Breast epithelium (tissue), 4 donors: Measurements from ENCODE around the gene DRD2. TPM values are rescaled to one million over a fixed set of nuclear protein-coding genes. Genes with fewer than 3 reads are reported as not detected.
"Not testable (repeated sequence)": the region's sequence is repeated elsewhere in the genome, so short reads cannot be mapped to it uniquely, and the experiment has no call there.

ENCODE experiments used
- DNase-seq, 2 donors: peaks; one replicate each; pipeline ENCODE4 v3.0.0-alpha.2; 2019; ENCODE audit warnings: low spot score in 2 of 2
- H3K27ac ChIP-seq, 2 donors: fragments of 200-600 bp; sonication (generic) in 1 of 2; one replicate each; pipeline ENCODE4 v1.5.1; 2016 to 2019; ENCODE audit warnings: mild to moderate bottlenecking in 1 of 2
- H3K27me3 ChIP-seq, 2 donors: fragments of 200-600 bp; sonication (generic) in 1 of 2; one replicate each; pipeline versions ENCODE4 v1.5.1 to v1.6.0; 2017 to 2019; ENCODE audit warnings: control low read depth in 1 of 2, mild to moderate bottlenecking in 1 of 2
- H3K36me3 ChIP-seq: fragments of 200-600 bp; one replicate; pipeline ENCODE4 v1.5.1; 2019
- H3K4me1 ChIP-seq, 2 donors: fragments of 200-600 bp; sonication (generic); one replicate each; pipeline ENCODE4 v1.5.1; 2016 to 2019; ENCODE audit warnings: control low read depth in 1 of 2
- H3K4me3 ChIP-seq, 3 donors: fragments of 200-600 bp; sonication (generic); 1 replicate in 2 of 3; 2 replicates in 1 of 3; pipeline ENCODE4 v1.5.1; 2016 to 2019; ENCODE audit warnings: mild to moderate bottlenecking in 3 of 3, moderate library complexity in 2 of 3
- H3K9me3 ChIP-seq, 2 donors: fragments of 200-600 bp; sonication (generic) in 1 of 2; one replicate each; pipeline ENCODE4 v1.5.1; 2016 to 2019; ENCODE audit warnings: control low read depth in 1 of 2
- POLR2A ChIP-seq: fragments of 450-650 bp; IDR thresholded peaks from one replicate; pipeline ENCODE4 v1.6.1; 2016; ENCODE audit warnings: antibody characterized with exemption, mild to moderate bottlenecking, moderate library complexity
- POLR2AphosphoS5 ChIP-seq, 3 donors: sonication (generic); formaldehyde crosslinking; IDR thresholded peaks; one replicate each; pipeline ENCODE4 v1.6.1; 2017; ENCODE audit warnings: antibody characterized with exemption in 3 of 3
- intact Hi-C: fragments of 100-400 bp; cut with DNase I; formaldehyde crosslinking; loops from one replicate; pipeline ENCODE4 v1.15.1; 2023; ENCODE audit warnings: low total_unique reads
- total RNA-seq, 3 donors: library from RNA; depleted of rRNA; stranded (reverse); fragments of >200 nt; gene quantifications; one replicate each; pipeline ENCODE4 v1.1.0, GENCODE V29; 2016
- TF ChIP-seq, protein P1 (sequence below), 3 donors: fragments of 450-650 bp; IDR thresholded peaks; one replicate each; pipeline ENCODE4 v1.5.1; 2016 to 2017; ENCODE audit warnings: antibody characterized with exemption in 3 of 3, mild to moderate bottlenecking in 3 of 3, moderate library complexity in 3 of 3

The DRD2 gene
- 1 to 10 TPM in 1 of 3 donors, under 1 TPM in 2; 0.16 to 8.5 (median 0.33) TPM for total RNA-seq

DNA sequence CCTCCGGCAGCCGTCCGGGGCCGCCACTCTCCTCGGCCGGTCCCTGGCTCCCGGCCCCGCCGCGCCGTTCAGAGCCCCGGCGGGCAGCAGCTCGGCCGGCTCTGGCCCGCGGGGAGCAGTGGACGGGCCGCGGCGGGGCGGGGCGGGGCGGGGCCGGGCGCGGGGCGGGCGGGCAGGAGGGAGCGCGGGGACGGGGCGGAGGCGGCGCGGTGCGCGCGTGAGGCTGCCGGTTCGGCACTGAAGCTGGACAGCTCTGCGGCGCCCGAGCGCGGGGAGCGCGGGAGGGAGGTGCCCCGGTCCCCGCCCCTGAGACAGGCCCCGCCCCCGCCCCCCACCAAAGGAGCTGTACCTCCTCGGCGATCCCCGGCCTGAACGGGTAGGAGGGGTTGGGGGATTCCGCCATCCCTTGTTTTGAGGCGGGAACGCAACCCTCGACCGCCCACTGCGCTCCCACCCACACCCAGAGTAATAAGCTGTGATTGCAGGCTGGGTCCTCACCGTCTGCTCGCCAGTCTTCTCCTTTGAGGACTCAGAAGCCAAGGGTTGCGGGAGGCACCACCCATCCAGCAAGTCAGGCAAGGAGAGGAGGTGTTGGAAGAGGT, at the start of gene DRD2:
Gene DRD2 (minus strand): TSS at position 239 of the 602 bp plus-strand sequence. CDS start 50,747 bp downstream, outside the sequence.
- no peak within 1 kb of the TSS for H3K27ac ChIP-seq
- peaks cover 0 to 63% of the 10 kb centered on the region in 2 donors for H3K27me3 ChIP-seq
- intact Hi-C loops = loop anchor here (1.0 kb wide), 1 partner anchor 42 kb away; no protein-coding TSS in a partner anchor
- no peaks in the 10 kb centered on the region for H3K9me3 ChIP-seq
- no peak for TF ChIP-seq POLR2A
- TF ChIP-seq, protein P1, sequence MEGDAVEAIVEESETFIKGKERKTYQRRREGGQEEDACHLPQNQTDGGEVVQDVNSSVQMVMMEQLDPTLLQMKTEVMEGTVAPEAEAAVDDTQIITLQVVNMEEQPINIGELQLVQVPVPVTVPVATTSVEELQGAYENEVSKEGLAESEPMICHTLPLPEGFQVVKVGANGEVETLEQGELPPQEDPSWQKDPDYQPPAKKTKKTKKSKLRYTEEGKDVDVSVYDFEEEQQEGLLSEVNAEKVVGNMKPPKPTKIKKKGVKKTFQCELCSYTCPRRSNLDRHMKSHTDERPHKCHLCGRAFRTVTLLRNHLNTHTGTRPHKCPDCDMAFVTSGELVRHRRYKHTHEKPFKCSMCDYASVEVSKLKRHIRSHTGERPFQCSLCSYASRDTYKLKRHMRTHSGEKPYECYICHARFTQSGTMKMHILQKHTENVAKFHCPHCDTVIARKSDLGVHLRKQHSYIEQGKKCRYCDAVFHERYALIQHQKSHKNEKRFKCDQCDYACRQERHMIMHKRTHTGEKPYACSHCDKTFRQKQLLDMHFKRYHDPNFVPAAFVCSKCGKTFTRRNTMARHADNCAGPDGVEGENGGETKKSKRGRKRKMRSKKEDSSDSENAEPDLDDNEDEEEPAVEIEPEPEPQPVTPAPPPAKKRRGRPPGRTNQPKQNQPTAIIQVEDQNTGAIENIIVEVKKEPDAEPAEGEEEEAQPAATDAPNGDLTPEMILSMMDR (IDR thresholded peaks at IDR 0.05) = no peak
- TF ChIP-seq POLR2AphosphoS5 (IDR thresholded peaks at IDR 0.05) = no peak
- no peak for DNase-seq
- no peaks in the 10 kb centered on the region for H3K4me1 ChIP-seq
- H3K36me3 ChIP-seq = no peaks in the 10 kb centered on the region
- peak within 1 kb of the TSS in 2 of 3 donors; percentile 44 to 55 for H3K4me3 ChIP-seq

DNA sequence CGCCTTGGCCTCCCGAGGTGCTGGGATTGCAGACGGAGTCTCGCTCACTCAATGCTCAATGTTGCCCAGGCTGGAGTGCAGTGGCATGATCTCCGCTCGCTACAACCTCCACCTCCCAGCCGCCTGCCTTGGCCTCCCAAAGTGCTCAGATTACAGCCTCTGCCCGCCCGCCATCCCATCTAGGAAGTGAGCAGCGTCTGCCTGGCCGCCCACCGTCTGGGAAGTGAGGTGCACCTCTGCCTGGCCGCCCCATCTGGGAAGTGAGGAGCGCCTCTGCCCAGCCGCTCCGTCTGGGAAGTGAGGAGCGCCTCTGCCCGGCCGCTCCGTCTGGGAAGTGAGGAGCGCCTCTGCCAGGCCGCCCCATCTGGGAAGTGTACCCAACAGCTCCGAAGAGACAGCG, 48.7 kb upstream of the DRD2 start:
- H3K27me3 ChIP-seq, H3K27ac ChIP-seq, H3K4me1 ChIP-seq, H3K9me3 ChIP-seq, intact Hi-C loops, H3K36me3 ChIP-seq, DNase-seq, H3K4me3 ChIP-seq: not testable (repeated sequence)

DNA sequence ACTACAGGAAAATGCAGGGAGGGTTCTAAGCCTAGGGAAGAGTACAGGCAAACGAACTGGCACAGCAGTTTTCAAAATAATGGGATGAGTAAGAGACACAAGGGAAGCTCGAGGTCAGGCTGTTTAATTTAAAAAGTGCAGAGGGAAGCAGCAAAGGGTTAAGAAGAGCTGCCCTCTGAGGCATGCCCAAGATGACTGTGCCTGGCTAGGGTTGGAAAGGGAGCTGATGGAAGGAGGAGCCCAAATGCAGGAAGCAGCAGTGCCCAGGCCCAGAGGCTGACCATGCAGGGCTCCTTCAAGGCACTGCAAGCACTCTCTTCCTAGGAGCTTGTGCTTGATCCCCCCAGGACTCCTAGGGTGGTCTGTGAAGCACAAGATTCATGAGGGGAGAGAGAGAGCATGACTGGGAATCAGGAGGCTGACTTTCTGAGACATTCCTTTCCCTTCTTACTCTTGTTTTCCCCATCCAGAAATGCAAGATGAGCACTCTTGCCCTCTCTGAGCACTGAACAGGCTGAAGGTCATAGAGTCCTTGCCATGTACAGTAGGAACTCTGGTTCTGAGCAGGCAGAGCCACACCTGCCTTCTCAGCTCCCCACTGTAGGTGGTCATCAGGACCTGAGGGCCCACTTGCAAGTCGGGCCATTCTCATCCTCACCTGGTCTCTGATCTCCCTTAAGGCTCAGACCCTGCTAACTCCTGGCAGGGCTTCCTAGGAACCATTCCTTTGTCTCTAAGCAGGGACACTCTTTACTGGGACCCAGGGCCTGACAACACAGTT, 46.7 kb upstream of the DRD2 start:
- Histone ChIP-seq H3K9me3 (no peaks in the 10 kb centered on the region), H3K4me3 (no peak overlapping the region)
- DNase-seq = no peak

DNA sequence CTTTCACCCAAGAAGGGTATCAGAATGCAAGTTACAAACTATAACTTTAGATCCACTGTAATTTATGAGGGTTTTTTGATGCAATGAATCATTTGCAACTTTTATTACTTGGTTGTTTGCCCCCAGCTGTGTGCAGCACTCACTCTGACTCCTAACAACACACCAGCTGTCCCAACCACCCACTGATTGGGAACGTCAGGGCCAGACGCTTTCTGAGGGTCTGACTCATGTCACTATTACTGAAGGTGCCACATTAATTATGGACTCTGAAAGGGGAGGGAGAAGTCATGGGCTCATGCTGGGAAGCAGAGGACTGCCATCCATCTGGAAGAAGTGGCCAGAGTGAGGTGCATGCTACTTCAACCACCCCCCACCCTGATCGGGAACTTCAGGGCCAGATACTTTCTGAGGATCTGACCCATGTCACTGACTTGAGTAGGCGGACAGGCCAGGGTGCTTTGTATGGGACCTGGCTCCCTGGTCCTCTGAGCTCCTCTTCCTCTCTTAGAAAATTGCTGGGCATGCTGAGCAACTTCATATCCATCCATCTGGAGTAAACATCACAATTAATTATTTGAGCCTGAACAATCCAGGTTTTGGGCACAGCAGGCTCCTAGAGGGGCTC, 44.9 kb upstream of the DRD2 start:
- no peak overlapping the region for H3K4me3 ChIP-seq
- H3K27me3 ChIP-seq = no peaks in the 10 kb centered on the region
- no peaks in the 10 kb centered on the region for H3K4me1 ChIP-seq
- H3K9me3 ChIP-seq = no peaks in the 10 kb centered on the region
- H3K27ac ChIP-seq = no peak overlapping the region
- TF ChIP-seq, protein P1 (IDR thresholded peaks at IDR 0.05) = no peak
- no peak for TF ChIP-seq POLR2A
- no peak for TF ChIP-seq POLR2AphosphoS5 (IDR thresholded peaks at IDR 0.05)
- intact Hi-C loops = no loop called here
- DNase-seq = no peak
- no peaks in the 10 kb centered on the region for H3K36me3 ChIP-seq

More for the DNA sequence above, 46.7 kb upstream of the DRD2 start:
- intact Hi-C loops = no loop called here
- Histone ChIP-seq H3K27me3 (no peaks in the 10 kb centered on the region), H3K36me3 (no peaks in the 10 kb centered on the region), H3K27ac (no peak overlapping the region), H3K4me1 (no peaks in the 10 kb centered on the region)
- no peak for TF ChIP-seq POLR2A
- TF ChIP-seq, protein P1 (IDR thresholded peaks at IDR 0.05) = no peak
- no peak for TF ChIP-seq POLR2AphosphoS5 (IDR thresholded peaks at IDR 0.05)

DNA sequence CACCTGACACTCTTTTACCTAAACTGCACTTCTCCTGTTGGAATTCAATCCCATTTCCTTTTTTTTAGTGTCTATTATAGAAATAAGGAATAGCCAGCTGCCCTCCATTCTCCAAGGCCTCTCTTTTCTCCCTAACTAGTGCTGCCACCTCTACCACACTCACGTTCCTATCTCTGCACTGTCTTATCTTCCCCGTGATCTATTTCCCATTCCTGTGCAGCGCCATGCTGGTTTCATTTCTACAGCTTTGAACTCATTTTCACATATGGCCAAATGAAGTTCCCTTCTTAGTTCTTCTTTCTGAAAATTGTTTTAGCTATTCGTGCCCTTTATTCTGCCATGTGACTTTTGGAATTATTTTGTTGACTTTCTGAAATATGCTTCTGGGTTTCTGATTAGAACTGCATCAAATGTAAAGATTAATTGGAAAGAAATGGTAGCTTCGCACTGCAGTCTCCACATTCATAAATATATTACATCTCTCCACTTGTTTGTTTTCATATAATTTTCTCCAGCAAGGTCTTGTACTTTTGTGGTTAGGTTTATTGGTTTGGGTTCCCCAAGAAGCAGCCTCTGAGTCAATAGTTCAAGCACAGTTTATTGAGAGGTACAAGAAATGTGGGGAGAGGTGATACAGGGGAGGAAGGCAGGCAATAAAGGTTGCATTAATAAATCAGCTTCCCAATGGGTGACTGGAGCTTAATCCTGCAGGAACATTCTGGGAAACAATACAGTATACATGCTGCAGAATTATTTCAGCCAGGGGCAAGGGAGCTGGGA, 43.7 kb upstream of the DRD2 start:
- H3K36me3 ChIP-seq = no peaks in the 10 kb centered on the region
- no peak for TF ChIP-seq POLR2A
- TF ChIP-seq, protein P1 (IDR thresholded peaks at IDR 0.05) = no peak
- TF ChIP-seq POLR2AphosphoS5 (IDR thresholded peaks at IDR 0.05) = no peak
- DNase-seq = no peak
- intact Hi-C loops = no loop called here
- no peaks in the 10 kb centered on the region for H3K27me3 ChIP-seq
- H3K4me3 ChIP-seq = no peak overlapping the region
- no peak overlapping the region for H3K27ac ChIP-seq
- no peaks in the 10 kb centered on the region for H3K9me3 ChIP-seq
- H3K4me1 ChIP-seq = no peaks in the 10 kb centered on the region
